Measurements from ENCODE around the gene CUX1.

CUX1 gene

DNA sequence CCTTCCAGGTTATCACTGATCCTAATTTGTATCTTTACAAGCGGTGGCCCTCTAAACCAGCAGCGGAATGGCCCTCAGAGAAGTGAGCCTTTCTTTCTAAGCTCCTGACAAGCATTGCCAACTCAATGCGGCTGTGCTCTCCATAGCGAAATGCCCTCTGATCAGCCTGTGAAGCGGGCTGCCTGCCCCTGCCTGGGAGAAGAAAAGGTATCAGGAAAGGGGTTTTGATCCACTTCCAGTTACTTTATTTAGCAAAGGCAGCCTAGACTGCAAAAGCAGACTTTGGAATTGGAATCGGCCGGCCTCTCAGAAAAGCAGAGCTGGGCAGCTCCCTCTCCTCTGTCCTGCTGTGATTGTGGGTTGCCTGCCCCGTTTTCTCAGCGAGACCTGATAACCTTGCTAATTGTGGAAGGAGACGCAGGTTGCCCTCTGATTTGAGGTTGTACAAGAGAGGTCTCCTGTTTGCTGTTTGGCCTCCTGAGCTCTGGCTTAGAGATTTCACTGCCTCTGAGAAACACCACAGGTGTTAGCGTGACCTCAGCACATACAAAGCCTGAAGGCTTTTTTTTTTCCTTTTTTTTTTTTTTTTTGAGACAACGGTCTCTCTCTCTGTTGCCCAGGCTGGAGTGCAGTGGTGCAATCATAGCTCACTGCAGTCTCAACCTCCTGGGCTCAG is 415.3 kb downstream of the CUX1 start:
- no peak for DNase-seq

DNA sequence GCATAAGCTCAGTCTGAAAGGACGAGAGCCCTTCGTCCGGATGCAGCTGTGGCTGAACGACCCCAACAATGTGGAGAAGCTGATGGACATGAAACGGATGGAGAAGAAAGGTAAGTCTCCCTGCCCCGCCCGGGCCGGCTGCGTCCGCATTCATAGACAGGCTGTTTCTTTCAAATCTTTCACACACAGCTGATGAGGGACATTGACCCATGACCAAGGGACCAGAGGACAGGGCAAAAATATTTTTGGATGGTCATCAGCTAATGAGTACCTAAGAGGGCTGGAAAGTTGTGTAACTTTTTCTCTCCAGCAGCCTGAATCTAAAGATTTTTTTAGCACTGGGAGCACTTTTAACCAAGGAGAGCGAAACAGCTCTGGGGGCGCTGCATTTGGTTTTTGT is 416.7 kb downstream of the CUX1 start:
- no peak for DNase-seq

DNA sequence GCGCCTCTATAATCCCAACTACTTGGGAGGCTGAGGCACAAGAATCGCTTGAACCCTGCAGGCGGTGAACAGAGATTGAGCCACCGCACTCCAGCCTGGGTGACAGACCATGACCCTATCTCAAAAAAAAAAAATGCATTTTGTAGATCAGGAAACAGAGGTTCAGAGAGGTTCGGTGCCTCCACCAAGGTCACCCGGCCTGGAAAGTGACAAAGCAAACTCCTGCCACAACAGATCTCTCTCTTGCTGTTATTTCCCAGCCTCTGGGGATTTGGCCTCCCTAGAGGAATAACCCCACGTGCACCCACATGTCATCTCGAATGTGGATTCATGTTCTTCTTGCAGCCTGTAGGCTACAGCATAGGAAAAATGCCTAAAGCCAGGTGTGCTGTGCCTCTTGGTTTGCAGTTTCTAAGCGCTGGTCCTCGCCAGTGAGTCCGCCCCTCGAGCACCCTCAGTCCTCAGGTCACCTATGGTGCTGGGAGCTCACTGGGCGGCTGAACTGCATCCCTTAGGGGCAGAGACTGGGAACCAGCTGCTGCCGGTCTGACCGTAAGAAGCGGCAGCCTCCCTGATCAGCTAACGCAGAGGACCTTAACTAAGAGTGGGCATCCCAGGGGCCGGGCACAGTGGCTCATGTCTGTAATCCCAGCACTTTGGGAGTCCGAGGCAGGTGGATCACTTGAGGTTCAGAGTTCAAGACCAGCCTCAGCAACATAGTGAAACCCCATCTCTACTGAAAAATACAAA is 417.6 kb downstream of the CUX1 start:
- no peak for DNase-seq

DNA sequence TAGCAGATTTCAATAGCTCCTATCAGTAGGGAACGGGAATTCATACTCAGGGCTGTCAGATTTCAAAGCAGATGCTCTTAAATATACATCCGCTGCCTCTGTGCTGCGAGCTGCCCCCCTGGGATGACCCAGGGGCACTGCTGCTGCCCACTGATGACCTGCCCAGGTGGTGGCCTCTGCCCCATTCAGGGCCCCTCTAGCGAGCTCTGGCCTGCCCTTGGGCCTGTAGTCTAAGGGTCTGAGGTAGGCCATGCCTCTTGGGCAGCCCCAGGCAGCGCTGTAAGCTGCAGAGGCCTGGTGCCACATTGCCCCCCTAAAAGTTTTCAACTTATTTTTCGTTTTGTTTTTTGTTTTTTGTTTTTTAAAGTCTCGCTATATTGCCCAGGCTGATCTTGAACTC is 418.7 kb downstream of the CUX1 start:
- no peak for DNase-seq

DNA sequence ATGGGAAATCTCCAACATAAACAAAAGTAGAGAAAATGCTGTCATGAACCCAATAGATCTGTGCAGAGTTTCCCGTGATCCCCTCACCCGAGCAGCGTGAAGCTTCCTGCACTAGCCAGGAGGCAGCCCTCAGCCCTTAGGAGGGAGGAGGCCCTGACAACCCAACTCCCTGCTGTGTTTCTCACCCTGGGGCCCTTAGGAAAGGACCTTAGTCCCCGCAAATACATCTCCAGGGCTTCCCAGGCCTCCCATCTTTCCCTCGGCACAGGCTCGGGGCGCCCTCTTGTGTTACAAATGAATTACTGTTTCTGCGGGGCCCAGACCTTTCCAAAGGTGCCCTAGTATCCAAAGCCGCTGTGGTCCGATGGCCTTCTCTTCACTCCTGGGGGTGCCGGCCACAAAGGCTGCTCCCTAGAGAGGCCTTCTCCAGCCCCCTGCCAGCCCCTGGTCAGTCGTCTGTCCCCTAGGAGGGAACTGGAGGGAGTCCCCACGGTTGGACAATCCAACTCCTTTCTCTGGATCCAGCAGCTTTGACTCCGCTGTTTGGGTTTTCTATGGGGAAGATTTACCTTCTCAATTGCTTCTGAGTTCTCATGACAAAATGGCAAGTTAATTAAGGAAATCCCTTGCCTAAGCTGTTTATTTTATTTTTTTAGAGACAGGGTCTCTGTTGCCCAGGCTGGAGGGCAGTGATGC is 419.3 kb downstream of the CUX1 start:
- peak; percentile 18 to 23 for DNase-seq

DNA sequence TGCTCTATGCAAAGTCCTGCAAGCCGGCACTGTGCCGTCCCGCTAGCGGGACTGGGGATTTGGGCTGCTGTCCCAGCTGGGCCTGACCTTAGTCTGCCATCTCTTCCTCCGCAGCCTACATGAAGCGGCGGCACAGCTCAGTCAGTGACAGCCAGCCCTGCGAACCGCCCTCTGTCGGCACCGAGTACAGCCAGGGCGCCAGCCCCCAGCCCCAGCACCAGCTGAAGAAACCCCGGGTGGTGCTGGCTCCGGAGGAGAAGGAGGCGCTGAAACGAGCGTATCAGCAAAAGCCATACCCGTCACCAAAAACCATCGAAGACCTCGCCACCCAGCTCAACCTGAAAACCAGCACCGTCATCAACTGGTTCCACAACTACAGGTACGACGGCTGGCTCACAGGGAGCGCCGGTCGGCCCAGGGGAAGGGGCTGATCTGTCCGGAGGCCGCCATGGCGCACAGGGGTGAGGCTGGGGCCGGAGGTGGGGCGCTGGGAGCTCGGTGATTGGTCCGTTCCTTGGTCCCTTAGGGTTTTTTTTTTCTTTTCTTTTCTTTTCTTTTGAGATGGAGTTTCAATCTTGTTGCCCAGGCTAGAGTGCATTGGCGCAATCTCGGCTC is 421.9 kb downstream of the CUX1 start:
- DNase-seq = no peak

DNA sequence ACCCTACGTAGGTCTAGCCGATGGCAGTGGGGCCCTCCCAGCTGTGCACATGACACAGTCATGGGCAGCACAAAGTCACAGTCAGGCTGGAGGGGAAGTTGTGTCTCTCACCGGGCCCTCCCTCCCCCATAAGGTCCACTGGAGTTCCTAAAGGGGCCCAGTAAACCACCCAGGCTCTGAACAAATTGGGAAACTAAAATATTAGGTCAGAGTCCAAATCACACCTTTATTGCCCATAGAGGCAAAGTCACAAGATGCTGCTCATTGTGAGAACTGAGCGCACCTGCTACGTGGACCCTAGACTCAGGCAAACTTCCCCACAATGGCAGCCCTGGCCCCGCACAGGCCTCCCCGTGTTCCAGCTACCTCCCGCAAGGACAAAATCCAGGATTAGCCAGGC is 424.0 kb downstream of the CUX1 start:
- DNase-seq = no peak

DNA sequence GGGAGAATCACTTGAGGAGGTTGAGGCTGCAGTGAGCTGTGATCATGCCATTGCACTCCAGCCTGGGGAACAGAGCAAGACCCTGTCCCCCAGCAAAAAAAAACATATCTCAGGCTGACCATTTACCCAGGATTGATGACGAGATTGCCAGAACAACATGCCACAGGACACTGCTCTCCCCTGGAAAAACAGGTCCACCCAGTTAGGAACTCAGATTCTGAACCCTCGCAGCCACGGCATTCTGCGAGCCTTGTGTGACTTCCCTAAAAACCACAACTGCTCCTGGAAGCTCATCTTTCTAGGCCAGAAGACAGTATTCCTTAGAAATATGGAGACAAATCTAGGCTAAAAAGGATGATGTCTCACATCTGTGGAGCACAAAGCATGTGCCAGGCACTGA is 427.2 kb downstream of the CUX1 start:
- DNase-seq = no peak

DNA sequence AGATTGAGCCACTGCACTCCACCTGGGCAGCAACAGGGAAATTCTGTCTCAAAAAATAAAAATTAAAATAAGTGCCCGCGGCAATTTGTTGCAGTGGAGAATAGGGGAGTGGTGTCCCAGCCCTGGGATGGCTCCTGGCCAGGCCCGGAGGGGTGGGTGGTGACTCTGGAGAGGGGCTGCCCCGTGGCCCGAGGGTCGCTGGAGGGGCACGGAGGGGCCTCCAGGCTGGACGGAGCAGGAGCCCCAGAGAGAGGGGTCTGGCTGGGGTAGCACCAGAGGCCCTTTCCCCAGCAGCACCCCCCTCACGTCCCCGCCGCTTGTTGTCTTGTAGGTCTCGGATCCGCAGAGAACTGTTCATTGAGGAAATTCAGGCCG is 430.6 kb downstream of the CUX1 start:
- no peak for DNase-seq

DNA sequence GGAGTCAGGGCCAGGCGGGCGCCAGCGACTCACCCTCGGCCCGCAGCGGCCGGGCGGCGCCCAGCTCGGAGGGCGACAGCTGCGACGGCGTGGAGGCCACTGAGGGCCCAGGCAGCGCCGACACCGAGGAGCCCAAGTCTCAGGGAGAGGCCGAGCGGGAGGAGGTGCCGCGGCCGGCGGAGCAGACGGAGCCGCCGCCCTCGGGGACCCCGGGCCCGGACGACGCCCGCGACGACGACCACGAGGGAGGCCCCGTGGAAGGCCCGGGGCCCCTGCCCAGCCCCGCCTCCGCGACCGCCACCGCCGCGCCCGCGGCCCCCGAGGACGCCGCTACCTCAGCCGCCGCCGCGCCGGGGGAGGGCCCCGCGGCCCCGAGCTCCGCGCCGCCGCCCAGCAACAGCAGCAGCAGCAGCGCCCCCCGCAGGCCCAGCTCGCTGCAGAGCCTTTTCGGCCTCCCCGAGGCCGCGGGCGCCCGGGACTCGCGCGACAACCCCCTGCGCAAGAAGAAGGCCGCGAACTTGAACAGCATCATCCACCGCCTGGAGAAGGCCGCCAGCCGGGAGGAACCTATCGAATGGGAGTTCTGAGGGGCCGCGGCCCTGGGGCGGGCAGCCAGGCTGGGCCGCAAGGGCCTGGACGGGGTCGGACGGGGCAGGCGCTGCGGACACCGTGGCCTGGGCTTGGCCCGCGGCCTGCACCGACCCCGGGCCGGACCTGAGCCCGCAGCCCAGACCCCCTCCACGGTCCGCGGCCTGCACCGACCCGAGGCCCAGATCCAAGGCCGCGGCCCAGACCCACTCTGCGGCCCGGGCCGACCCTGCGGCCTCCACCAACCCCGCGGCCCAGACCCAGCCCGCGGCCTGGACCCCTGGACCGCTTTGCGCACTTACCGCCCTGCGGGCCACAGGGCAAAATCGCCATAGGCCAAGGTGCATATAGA is 431.3 kb downstream of the CUX1 start:
- no peak for DNase-seq

DNA sequence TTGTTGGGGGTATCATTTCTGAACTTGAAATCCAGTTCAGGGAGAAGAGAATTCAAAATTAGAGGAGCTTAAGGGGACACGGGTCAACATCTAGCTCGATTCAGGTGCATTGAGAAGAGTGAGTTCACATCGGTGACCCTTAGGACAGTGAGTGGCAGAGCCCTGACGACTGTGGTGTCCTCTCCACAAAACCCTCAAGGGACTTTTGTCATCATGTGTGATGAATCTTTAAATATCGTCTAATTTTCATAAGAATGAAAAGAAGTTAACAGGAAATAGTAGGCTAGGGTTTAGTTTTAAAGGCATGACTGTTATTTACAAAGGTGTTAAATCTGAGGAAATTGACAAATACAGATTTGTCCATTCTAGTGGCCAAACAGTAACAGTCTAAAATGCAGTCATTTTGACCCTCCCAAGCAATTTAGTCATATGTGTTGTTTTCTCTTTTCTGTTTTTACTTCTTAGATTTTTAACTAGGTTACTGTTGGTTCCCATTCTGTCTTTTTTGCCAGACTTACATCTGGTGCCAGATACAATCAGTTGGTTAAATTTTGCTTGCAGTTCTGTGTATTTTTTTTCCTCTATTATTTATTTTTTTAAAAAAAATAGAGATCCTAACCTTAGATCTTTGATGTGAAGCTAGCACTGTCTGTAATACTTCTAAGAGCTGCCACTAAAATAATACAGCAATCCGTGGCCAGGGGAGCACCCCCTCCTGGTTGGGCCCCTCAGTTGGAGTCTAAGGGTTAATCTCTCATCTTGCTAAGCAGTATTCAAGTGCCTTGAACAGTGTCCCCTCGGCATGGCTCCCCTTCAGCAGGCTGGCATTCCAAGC is 434.3 kb downstream of the CUX1 start:
- no peak for DNase-seq

DNA sequence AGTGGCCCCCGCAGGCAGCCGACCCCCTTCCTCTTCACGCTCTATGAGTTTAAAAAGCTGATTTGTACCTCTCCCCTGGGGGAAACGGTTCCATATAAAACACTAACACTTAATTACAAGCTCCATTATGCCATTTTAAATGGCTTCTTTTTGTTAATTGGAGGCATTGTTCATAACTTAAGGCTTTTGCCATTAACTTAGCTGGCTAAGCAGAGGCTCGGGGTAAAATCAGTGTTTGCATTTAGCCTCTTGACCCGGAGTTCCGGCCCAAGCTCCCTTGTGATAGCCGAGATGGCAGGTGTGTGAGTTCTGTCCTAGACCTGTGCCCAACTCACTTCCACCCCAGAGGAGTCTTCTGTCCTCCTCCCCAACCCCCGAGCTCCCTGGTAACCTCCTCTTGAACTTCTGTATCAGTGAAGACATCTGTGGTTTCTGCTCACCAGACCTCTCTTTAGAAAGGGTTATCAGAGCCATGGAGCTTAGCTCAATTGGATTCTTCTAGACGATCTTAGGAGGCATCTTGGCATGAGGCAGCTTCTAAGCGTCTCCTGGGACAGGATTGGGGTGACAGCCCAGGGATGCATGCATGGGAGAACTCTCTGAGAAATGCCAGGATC is 435.0 kb downstream of the CUX1 start:
- no peak for DNase-seq

DNA sequence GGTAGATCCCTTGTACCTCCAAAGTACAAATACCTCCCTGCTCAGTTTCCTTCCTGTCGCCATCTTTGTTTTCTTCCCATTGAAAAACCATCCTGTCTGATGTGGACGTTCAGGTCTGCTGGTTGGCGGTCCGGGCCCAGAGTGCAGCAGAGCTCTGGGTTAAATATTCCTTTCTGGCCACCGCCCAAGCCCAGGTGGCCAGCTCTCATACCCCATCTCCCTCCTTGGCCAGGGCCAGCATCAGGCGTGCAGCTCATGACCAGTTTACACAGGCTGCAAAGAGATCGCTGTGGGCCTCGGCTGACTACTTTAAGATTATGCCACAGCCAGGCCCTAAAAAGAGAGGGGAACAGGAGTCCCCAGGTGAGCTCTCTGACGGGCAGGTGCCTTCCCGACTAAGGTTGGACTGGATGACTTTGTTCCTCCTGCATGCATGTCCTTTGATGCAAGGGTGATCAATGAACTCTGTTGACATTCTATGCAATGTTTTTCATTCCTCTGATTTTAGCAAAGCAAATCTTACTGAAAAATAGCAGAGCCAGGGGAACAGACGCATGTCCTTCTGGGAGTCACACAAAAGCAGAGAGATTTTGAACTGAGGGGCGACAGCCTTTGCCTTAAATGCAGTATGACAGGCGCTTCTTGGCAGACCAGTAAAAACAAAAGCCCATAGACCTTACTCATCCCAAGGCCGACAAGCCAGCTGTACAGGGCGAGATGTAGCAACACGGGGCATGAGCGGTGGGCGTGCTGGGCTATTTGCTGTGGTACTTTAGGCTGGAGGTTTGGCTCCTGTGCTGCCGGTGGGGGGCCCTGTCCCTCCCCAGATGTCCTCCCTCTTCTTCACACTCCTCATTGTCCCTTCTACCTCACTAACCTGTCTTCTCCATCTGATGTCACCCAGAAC is 435.9 kb downstream of the CUX1 start:
- no peak for DNase-seq

DNA sequence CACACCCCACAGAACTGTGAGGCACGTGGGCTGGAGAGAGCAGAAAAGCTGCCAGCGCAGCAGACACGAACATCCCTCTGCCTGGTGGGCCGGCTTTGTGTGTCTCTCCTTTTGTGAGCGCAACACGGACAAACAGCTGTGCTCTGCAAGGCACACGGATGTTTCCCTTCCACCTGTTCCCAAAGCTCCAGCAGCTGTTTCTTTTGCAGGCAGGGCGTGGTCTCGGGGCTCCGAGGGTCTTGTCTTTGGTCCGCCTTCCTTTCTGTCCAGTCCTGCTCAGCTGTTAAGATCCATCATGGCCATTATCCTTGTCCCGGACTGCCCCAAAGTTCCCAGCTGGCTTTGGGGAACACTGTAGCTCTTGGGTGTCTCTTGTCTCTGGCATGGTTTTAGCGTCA is 436.5 kb downstream of the CUX1 start:
- no peak for DNase-seq

DNA sequence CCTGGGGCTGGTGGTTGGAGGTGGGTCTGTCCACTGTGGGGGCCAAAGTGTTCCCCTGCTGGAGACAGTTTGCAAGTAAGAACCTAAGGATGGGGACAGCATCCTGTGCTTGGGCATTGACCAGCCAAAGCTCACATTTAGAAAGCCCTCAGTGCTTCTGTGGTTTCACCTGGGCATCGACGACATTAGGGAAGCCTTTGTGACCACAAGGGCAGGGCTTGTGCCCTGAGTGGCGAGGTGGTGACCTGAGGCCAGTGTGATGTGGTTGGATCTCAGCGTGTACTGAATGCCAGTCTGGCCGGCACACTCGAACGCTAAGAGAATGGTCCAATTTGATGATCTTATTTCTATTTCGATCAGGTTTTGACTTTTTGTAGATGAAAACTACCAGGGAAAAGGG is 437.1 kb downstream of the CUX1 start:
- no peak for DNase-seq

DNA sequence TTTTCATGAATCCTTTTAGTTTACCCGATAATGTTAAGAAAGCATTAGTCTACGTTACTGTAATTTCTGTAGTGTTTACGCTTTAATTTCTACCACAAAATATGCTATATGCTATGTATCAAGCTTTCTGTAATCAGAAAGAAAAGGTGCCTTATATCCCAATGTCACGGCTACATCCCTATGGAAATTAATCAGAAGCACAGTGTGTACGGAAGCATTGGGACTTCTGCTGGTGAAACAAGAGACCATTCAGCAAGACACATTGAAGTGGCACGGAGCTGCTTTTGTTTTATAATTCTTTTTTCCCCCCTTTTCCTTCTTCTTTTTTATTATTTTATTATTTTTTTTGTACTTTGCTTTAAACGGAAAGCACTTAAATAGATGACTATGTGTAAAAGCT is 438.1 kb downstream of the CUX1 start:
- DNase-seq = no peak

DNA sequence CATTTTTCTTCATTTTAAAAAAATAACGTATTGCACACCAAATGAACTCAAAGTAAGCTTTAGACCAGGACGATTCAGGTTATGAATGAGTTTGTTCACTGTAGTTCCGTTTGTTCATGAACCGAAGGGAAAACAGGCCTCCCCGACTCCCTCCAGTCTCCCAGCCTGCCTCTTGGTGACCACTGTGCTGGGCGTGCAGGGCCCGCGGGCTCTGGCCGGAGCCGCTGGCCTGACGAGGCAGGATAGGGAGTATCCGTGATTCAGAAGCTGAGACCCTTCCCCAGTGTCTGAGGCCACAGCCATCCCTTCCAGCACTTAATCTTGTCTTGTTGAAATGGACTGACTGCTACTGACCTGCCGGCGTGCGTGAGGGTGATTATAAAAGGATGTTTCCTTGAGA is 438.5 kb downstream of the CUX1 start:
- no peak for DNase-seq

DNA sequence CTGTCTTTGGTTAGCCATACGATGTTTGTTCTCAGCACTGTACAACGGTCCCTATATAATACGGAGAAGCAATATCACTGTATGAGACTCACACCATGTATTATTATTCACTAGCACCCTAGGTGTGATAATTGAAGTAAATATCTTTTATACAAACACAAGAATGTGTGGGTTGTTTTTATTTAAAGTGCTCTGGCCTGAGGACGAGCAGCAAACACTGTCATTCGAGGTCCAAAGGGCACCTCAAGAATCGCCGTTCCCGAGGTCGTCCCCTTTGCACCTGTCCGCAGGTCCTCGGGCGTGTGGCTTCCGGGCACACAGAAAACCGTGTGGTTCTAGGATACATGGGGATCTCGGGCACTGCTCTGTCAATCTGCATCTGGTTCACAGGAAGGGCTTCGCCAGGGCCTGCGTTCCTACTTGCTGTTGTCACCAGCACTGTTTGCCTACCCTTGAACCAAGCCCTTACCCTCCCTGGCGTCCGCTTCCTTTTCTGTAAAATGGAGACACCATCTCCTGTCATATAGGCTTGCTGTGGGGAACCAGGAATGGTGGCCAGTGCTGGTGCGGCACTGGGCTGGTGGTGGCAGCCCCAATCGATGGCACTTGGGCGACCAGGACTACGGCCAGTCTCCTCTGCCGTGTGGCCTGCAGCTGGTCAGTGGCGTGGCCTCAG is 440.8 kb downstream of the CUX1 start:
- DNase-seq = no peak

DNA sequence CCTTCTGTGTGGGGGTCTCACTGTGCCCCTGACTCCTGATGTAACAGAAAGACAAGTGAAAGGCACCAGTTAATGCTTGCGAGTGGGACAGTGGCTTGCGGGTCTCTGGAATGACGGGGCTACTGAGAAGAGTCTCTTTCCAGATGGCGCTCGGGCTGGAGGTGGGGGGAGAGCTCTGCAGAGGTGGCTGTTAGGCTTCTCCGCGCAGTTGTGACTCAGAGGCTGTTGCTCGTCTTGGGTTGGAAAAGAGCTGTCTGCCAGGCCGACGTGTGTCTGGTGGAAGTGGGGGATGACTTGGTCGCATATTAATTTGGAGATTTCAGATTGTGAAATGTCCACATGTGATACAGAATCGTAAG is 441.3 kb downstream of the CUX1 start:
- DNase-seq = no peak

DNA sequence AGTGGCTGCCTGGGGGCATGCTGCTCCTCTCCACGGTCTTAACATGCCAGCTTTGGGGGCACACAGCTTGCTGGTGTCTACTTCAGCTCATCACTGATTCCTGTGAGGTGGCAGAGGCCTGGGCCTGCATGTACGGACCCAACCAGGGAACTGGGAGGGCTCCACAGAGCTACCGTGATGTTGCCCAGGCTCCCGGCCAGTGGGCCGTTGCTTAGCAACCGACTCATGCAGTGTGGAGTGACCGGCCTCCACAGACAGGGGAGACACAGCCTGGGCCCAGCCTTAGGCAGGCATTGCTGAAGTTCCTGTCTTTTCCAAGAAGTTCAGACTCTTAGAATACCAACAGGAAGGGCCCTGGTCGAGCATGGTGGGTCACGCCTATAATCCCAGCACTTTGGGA is 443.4 kb downstream of the CUX1 start:
- DNase-seq = no peak
